DOHH2 (cell line): ENCODE measurements around the gene CDH24.

ENCODE experiments used
- H3F3A ChIP-seq: fragments of 200-600 bp; sonication (generic), shearing (Covaris generic); 2 replicates; pipeline ENCODE4 v1.6.0; 2016; ENCODE audit warnings: antibody characterized with exemption, mild to moderate bottlenecking; ENCODE audit not compliant: control insufficient read depth, insufficient read depth
- H3K27ac ChIP-seq: fragments of 200-600 bp; sonication (generic); 2 replicates; pipeline ENCODE4 v1.5.1; 2014; ENCODE audit warnings: low read depth, mild to moderate bottlenecking, low read length, moderate library complexity
- H3K27me3 ChIP-seq: fragments of 200-600 bp; sonication (generic); 2 replicates; pipeline ENCODE4 v1.6.1; 2014; ENCODE audit warnings: mild to moderate bottlenecking, low read length, mixed read lengths; ENCODE audit not compliant: control insufficient read depth
- H3K36me3 ChIP-seq: fragments of 200-600 bp; sonication (generic); 2 replicates; pipeline ENCODE4 v1.6.1; 2014; ENCODE audit warnings: mild to moderate bottlenecking, low read length, moderate library complexity, mixed read lengths; ENCODE audit not compliant: control insufficient read depth
- H3K4me1 ChIP-seq: fragments of 200-600 bp; sonication (generic); 2 replicates; pipeline ENCODE4 v1.6.1; 2014; ENCODE audit warnings: mild to moderate bottlenecking, low read length, mixed read lengths; ENCODE audit not compliant: control insufficient read depth
- H3K4me2 ChIP-seq: fragments of 200-600 bp; sonication (generic); 2 replicates; pipeline ENCODE4 v1.6.0; 2014; ENCODE audit warnings: mild to moderate bottlenecking, low read length, moderate library complexity
- H3K4me3 ChIP-seq: fragments of 200-600 bp; sonication (generic); 2 replicates; pipeline ENCODE4 v1.5.1; 2014; ENCODE audit warnings: mild to moderate bottlenecking, low read length, mixed read lengths
- H3K79me2 ChIP-seq: fragments of 200-600 bp; sonication (generic); 2 replicates; pipeline ENCODE4 v1.6.1; 2014; ENCODE audit warnings: mild to moderate bottlenecking, low read length, mixed read lengths; ENCODE audit not compliant: control insufficient read depth
- H3K9me2 ChIP-seq: fragments of 200-600 bp; sonication (generic); replicated peaks from 2 replicates; pipeline ENCODE4 v1.6.1; 2014; ENCODE audit warnings: mild to moderate bottlenecking, low read length, mixed read lengths; ENCODE audit not compliant: control insufficient read depth
- H3K9me3 ChIP-seq: fragments of 200-600 bp; sonication (generic); 2 replicates; pipeline ENCODE4 v1.6.1; 2014; ENCODE audit warnings: antibody characterized with exemption, low read length, mixed read lengths; ENCODE audit not compliant: control insufficient read depth, insufficient read depth
- H4K20me1 ChIP-seq: fragments of 200-600 bp; sonication (generic); 2 replicates; pipeline ENCODE4 v1.6.0; 2014; ENCODE audit warnings: low read depth, mild to moderate bottlenecking, antibody characterized with exemption, low read length, moderate library complexity; ENCODE audit not compliant: control insufficient read depth, insufficient read depth
- EZH2phosphoT487 ChIP-seq: fragments of 200-600 bp; sonication (generic); IDR thresholded peaks from 2 replicates; pipeline ENCODE4 v1.6.1; 2017; ENCODE audit warnings: borderline replicate concordance, mild to moderate bottlenecking, antibody characterized with exemption, low read length, moderate library complexity, mixed read lengths
- TF ChIP-seq, protein P1 (sequence below): fragments of 200-600 bp; sonication (generic); IDR thresholded peaks from one replicate; pipeline ENCODE4 v1.5.1; 2014; ENCODE audit warnings: antibody characterized with exemption, mild to moderate bottlenecking, low read depth, low read length; ENCODE audit not compliant: poor library complexity, severe bottlenecking

The CDH24 gene

DNA sequence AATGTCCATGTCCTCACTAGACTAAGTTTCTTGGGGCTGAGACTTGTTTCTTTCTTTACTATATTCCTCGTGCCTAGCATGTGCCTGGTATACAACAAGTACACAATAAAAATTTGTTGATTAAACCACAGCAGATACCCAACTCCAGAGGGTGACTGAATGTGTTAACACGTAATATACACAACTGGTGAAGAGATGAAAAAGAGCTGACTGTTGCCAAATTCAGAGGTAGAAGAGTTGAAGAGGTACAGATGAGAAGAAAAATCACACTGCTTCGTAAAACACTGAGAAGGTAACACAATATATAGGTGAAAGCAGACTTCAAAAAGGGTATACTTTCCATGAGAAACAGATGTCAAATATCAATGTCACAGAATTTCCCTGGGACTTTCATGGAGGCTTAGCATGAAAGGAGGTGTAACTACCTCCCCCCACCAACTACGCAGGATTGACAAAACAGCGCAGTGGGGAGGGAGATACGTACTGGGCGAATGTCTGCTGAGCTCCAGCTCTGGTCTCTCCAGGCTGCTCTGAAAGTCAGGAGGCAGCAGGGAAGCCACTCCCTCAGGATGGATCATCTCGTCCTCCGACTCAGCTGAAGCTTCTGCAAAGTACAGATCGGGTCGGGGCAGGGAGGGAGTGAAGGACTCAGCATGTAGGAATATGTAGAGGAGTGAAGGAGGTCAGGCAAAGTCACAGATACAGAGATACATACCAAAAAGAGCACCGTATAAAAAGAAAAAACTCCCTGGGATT is 32.4 kb upstream of the CDH24 start:
- H3K36me3 ChIP-seq = peaks cover 89% of the 10 kb centered on the region
- no peak overlapping the region for H3K27ac ChIP-seq
- H3K4me3 ChIP-seq = no peak overlapping the region
- no peaks in the 10 kb centered on the region for H3K9me3 ChIP-seq
- no peaks in the 10 kb centered on the region for H3K9me2 ChIP-seq
- H3F3A ChIP-seq = no peaks in the 10 kb centered on the region
- no peaks in the 10 kb centered on the region for H3K27me3 ChIP-seq
- peaks cover 46% of the 10 kb centered on the region for H3K79me2 ChIP-seq
- H3K4me1 ChIP-seq = peaks cover 15% of the 10 kb centered on the region
- peaks cover 14% of the 10 kb centered on the region for H4K20me1 ChIP-seq
- TF ChIP-seq, protein P1, sequence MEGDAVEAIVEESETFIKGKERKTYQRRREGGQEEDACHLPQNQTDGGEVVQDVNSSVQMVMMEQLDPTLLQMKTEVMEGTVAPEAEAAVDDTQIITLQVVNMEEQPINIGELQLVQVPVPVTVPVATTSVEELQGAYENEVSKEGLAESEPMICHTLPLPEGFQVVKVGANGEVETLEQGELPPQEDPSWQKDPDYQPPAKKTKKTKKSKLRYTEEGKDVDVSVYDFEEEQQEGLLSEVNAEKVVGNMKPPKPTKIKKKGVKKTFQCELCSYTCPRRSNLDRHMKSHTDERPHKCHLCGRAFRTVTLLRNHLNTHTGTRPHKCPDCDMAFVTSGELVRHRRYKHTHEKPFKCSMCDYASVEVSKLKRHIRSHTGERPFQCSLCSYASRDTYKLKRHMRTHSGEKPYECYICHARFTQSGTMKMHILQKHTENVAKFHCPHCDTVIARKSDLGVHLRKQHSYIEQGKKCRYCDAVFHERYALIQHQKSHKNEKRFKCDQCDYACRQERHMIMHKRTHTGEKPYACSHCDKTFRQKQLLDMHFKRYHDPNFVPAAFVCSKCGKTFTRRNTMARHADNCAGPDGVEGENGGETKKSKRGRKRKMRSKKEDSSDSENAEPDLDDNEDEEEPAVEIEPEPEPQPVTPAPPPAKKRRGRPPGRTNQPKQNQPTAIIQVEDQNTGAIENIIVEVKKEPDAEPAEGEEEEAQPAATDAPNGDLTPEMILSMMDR = no peak
- no peak for TF ChIP-seq EZH2phosphoT487
- H3K4me2 ChIP-seq = no peak overlapping the region

DNA sequence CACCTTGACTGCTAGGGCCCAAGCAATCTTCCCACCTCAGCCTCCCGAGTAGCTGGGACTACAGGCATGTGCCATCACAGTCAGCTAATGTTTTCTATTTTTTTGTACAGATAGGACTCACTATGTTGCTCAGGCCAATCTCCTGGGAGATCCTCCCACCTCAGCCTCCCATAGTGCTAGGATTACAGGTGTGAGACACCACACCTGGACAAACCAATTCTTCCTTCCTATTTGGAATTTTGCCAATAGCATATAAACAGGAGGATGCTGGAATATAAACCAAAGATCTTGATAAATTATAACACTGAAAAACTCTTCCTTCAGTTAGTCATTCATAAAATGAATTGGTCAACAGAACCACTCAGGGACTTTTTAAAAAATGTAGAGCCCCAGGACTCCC is 29.2 kb upstream of the CDH24 start:
- peaks cover 95% of the 10 kb centered on the region for H3K36me3 ChIP-seq
- no peaks in the 10 kb centered on the region for H4K20me1 ChIP-seq

DNA sequence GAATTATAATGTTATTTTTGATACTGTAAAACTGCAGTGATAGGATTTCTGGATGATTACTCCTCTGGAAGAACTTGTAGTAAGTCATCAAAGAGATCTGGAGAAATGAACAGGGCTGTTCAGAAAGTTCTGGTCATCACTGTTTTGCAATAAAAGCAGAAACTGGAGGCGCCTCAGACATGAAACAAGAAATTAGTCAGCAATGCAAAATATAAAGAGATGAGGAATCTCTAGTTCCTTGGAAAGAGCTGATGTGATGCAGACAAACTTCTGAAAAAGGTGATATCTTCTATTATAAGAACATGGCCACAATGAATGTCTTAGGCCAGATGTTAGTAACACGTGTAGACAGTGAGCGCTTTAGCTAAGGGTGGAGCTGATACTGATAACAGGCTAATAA is 28.1 kb upstream of the CDH24 start:
- H3K79me2 ChIP-seq = peaks cover 9% of the 10 kb centered on the region; the same call in 1 of the 2 replicates
- H3K9me2 ChIP-seq = no peaks in the 10 kb centered on the region
- H3K36me3 ChIP-seq = peaks cover 96% of the 10 kb centered on the region
- TF ChIP-seq, protein P1 = no peak
- no peak for TF ChIP-seq EZH2phosphoT487
- no peaks in the 10 kb centered on the region for H4K20me1 ChIP-seq
- no peak overlapping the region for H3K4me2 ChIP-seq
- no peak overlapping the region for H3K4me3 ChIP-seq
- H3K27me3 ChIP-seq = no peaks in the 10 kb centered on the region
- no peaks in the 10 kb centered on the region for H3K4me1 ChIP-seq
- H3K27ac ChIP-seq = no peak overlapping the region
- 0 out of 2 replicates have a peak, but pooled peaks cover 3% of the 10 kb centered on the region for H3F3A ChIP-seq
- H3K9me3 ChIP-seq = no peaks in the 10 kb centered on the region

More for the DNA sequence above, 29.2 kb upstream of the CDH24 start:
- H3K4me2 ChIP-seq = no peak overlapping the region
- no peak overlapping the region for H3K4me3 ChIP-seq
- H3K27me3 ChIP-seq = no peaks in the 10 kb centered on the region
- H3K79me2 ChIP-seq = peaks cover 15% of the 10 kb centered on the region
- H3F3A ChIP-seq = no peaks in the 10 kb centered on the region
- H3K9me3 ChIP-seq = no peaks in the 10 kb centered on the region
- H3K4me1 ChIP-seq = no peaks in the 10 kb centered on the region
- TF ChIP-seq EZH2phosphoT487 = no peak
- TF ChIP-seq, protein P1 = no peak
- H3K27ac ChIP-seq = no peak overlapping the region
- no peaks in the 10 kb centered on the region for H3K9me2 ChIP-seq
